COLO668 (cell line): ENCODE results near the gene ERAS.

Source experiments
- DNase-seq: peaks from one replicate; lab custom pipeline; 2025; ENCODE audit not compliant: unreplicated experiment; lab: John Stamatoyannopoulos, UW

Gene ERAS

GRCh38 chrX:48826135-48826875 is at the start of gene ERAS:
Gene ERAS (plus strand): TSS chrX:48826513. CDS start chrX:48829124, 2,611 bp downstream.
- DNase-seq, result no peak

GRCh38 chrX:48776818-48777439 is 49.4 kb upstream of the ERAS start:
- no peak for DNase-seq

- no peak for DNase-seq
Observed at GRCh38 chrX:48779399-48779798, 46.9 kb upstream of the ERAS start.

- DNase-seq, result no peak
Observed at GRCh38 chrX:48781705-48782104, 44.6 kb upstream of the ERAS start.

GRCh38 chrX:48782216-48782615 is 44.1 kb upstream of the ERAS start:
- no peak for DNase-seq

GRCh38 chrX:48782795-48783194 is 43.5 kb upstream of the ERAS start:
- DNase-seq, result no peak

- no peak for DNase-seq
Observed at GRCh38 chrX:48784726-48785125, 41.6 kb upstream of the ERAS start.

GRCh38 chrX:48785186-48785539 is 41.1 kb upstream of the ERAS start:
- no peak for DNase-seq

GRCh38 chrX:48785540-48786214 is 40.6 kb upstream of the ERAS start:
- no peak for DNase-seq

GRCh38 chrX:48786341-48786800 is 39.9 kb upstream of the ERAS start, which contains the start of gene GATA1:
Gene GATA1 (plus strand): TSS chrX:48786590. CDS start chrX:48791110, 4,520 bp downstream.
- DNase-seq, result no peak

- DNase-seq, result no peak
Observed at GRCh38 chrX:48786825-48787504, 39.3 kb upstream of the ERAS start.

- no peak for DNase-seq
Observed at GRCh38 chrX:48787505-48788443, 38.5 kb upstream of the ERAS start.

- DNase-seq, result no peak
Observed at GRCh38 chrX:48789366-48790220, 36.7 kb upstream of the ERAS start.

GRCh38 chrX:48790477-48790876 is 35.8 kb upstream of the ERAS start:
- DNase-seq, result no peak

GRCh38 chrX:48791063-48791820 is 35.1 kb upstream of the ERAS start:
- no peak for DNase-seq

- DNase-seq, result no peak
Observed at GRCh38 chrX:48792219-48792618, 34.1 kb upstream of the ERAS start.

GRCh38 chrX:48793935-48794334 is 32.4 kb upstream of the ERAS start:
- DNase-seq, result no peak

GRCh38 chrX:48794340-48794910 is 31.9 kb upstream of the ERAS start:
- no peak for DNase-seq
